IMR-90 (cell line): Measurements from ENCODE around the gene LEPROT. TPM values are rescaled to one million over a fixed set of nuclear protein-coding genes. Genes with fewer than 3 reads are reported as not detected.

Experiments
- ATAC-seq: fragments of 200-7000 bp; cut with Tn5 transposase; 2 replicates; pipeline ENCODE4 v1.9.1; 2020; ENCODE audit warnings: low read depth, mild to moderate bottlenecking, moderate library complexity
- BruUV-seq: library from RNA; stranded (reverse); fragments of 400-500 nt; replicated peaks from 2 replicates; lab custom pipeline; 2021; lab: Mats Ljungman, UMichigan
- CTCF ChIA-PET: fragments of 300-600 bp; formaldehyde crosslinking; extraction: SDS; loops from one replicate; lab custom pipeline; 2021; ENCODE audit warnings: antibody characterized with exemption; lab: Yijun Ruan, JAX
- POLR2A ChIA-PET: fragments of 300-600 bp; sonication (Branson Sonifier 250); formaldehyde crosslinking; loops from one replicate; lab custom pipeline; 2022; ENCODE audit warnings: antibody characterized with exemption; ENCODE audit not compliant: unreplicated experiment; lab: Charles Lee
- DNase-seq: peaks from one replicate; pipeline ENCODE4 v3.0.0; 2013
- H2AFZ ChIP-seq: replicated peaks from 2 replicates; pipeline ENCODE3; 2013; ENCODE audit warnings: low read length, mild to moderate bottlenecking; ENCODE audit not compliant: poor library complexity
- H2AK5ac ChIP-seq: 2 replicates; pipeline ENCODE4 v1.6.1; 2013; ENCODE audit warnings: low read depth, low read length, inconsistent platforms
- H2AK9ac ChIP-seq: replicated peaks from 2 replicates; pipeline ENCODE3; 2013; ENCODE audit warnings: mild to moderate bottlenecking, low read depth, low read length, moderate library complexity; ENCODE audit not compliant: poor library complexity
- H2BK120ac ChIP-seq: 2 replicates; pipeline ENCODE4 v1.6.1; 2013; ENCODE audit warnings: low read depth, low read length, inconsistent platforms
- H2BK15ac ChIP-seq: 3 replicates; pipeline ENCODE4 v1.6.1; 2013; ENCODE audit warnings: low read depth, low read length, inconsistent platforms
- H2BK20ac ChIP-seq: 2 replicates; pipeline ENCODE4 v1.6.1; 2013; ENCODE audit warnings: low read depth, mild to moderate bottlenecking, inconsistent platforms, low read length, moderate library complexity
- H2BK5ac ChIP-seq: 2 replicates; pipeline ENCODE4 v1.6.1; 2013; ENCODE audit warnings: mild to moderate bottlenecking, low read depth, low read length, inconsistent platforms; ENCODE audit not compliant: poor library complexity, severe bottlenecking
- H3K14ac ChIP-seq: replicated peaks from 2 replicates; pipeline ENCODE4 v1.6.1; 2013; ENCODE audit warnings: low read depth, low read length, inconsistent platforms
- H3K18ac ChIP-seq: 2 replicates; pipeline ENCODE4 v1.6.1; 2013; ENCODE audit warnings: low read depth, low read length, control low read depth
- H3K23ac ChIP-seq: 2 replicates; pipeline ENCODE4 v1.6.1; 2013; ENCODE audit warnings: low read depth, low read length, inconsistent platforms
- H3K27ac ChIP-seq: 2 replicates; pipeline ENCODE4 v1.5.1; 2013; ENCODE audit warnings: mild to moderate bottlenecking, control low read depth, low read length; ENCODE audit not compliant: insufficient read depth
- H3K27me3 ChIP-seq: 2 replicates; pipeline ENCODE4 v1.6.1; 2013; ENCODE audit warnings: low read length; ENCODE audit not compliant: control insufficient read depth, insufficient read depth
- H3K36me3 ChIP-seq: 2 replicates; pipeline ENCODE4 v1.6.1; 2013; ENCODE audit warnings: low read length, mixed read lengths; ENCODE audit not compliant: control insufficient read depth, insufficient read depth
- H3K4ac ChIP-seq: 2 replicates; pipeline ENCODE4 v1.6.1; 2013; ENCODE audit warnings: low read depth, low read length, inconsistent platforms
- H3K4me1 ChIP-seq: 2 replicates; pipeline ENCODE4 v1.6.1; 2013; ENCODE audit warnings: low read length, mixed read lengths; ENCODE audit not compliant: control insufficient read depth, insufficient read depth
- H3K4me2 ChIP-seq: 2 replicates; pipeline ENCODE4 v1.6.1; 2013; ENCODE audit warnings: low read depth, mild to moderate bottlenecking, control low read depth, low read length, moderate library complexity
- H3K4me3 ChIP-seq: 2 replicates; pipeline ENCODE4 v1.5.1; 2013; ENCODE audit warnings: low read depth, mild to moderate bottlenecking, control low read depth, low read length, moderate library complexity; ENCODE audit not compliant: insufficient read depth
- H3K56ac ChIP-seq: 2 replicates; pipeline ENCODE4 v1.6.1; 2013; ENCODE audit warnings: low read length, inconsistent platforms; ENCODE audit not compliant: insufficient read depth; ENCODE audit errors: extremely low read depth
- H3K79me1 ChIP-seq, 2 experiments: 2 replicates each; pipeline ENCODE4 v1.6.1; 2013; ENCODE audit warnings: low read length in 2 of 2, inconsistent platforms in 1 of 2, low read depth in 1 of 2
- H3K9ac ChIP-seq: 2 replicates; pipeline ENCODE4 v1.6.1; 2013; ENCODE audit warnings: low read depth, low read length, control low read depth
- H3K9me1 ChIP-seq: 2 replicates; pipeline ENCODE4 v1.6.1; 2013; ENCODE audit warnings: low read length, inconsistent platforms; ENCODE audit not compliant: insufficient read depth
- H3K9me3 ChIP-seq: 2 replicates; pipeline ENCODE4 v1.6.1; 2013; ENCODE audit warnings: low read length; ENCODE audit not compliant: control insufficient read depth, insufficient read depth
- H4K20me1 ChIP-seq: 2 replicates; pipeline ENCODE4 v1.6.1; 2013; ENCODE audit warnings: low read length, inconsistent platforms; ENCODE audit not compliant: insufficient read depth
- H4K5ac ChIP-seq: 2 replicates; pipeline ENCODE4 v1.6.1; 2013; ENCODE audit warnings: mild to moderate bottlenecking, low read depth, low read length, control low read depth
- H4K8ac ChIP-seq, 2 experiments: 2 replicates each; pipeline ENCODE4 v1.6.1; 2013; ENCODE audit warnings: low read depth in 2 of 2, low read length in 2 of 2, control low read depth in 1 of 2, inconsistent platforms in 1 of 2
- H4K91ac ChIP-seq: 2 replicates; pipeline ENCODE4 v1.6.1; 2013; ENCODE audit warnings: low read depth, low read length, inconsistent platforms; ENCODE audit not compliant: insufficient read depth
- BHLHE40 ChIP-seq: fragments of 150-350 bp; IDR thresholded peaks from 2 replicates; pipeline ENCODE4 v1.6.1; 2016; ENCODE audit warnings: mild to moderate bottlenecking, low read depth, low read length
- CEBPB ChIP-seq: IDR thresholded peaks from 2 replicates; pipeline ENCODE4 v1.6.1; 2012; ENCODE audit warnings: low read depth, low read length, improper control_type of control experiment
- CHD1 ChIP-seq: IDR thresholded peaks from 2 replicates; pipeline ENCODE4 v1.6.1; 2012; ENCODE audit warnings: low read depth, low read length, improper control_type of control experiment
- CTCF ChIP-seq: conservative IDR thresholded peaks from 2 replicates; pipeline ENCODE4 v1.5.1; 2012; ENCODE audit warnings: mild to moderate bottlenecking, low read depth, low read length, improper control_type of control experiment
- ELK1 ChIP-seq: fragments of 150-350 bp; IDR thresholded peaks from 2 replicates; pipeline ENCODE4 v1.6.1; 2016; ENCODE audit warnings: low read depth, mild to moderate bottlenecking, low read length, moderate library complexity, borderline replicate concordance
- FOS ChIP-seq: fragments of 150-350 bp; IDR thresholded peaks from 2 replicates; pipeline ENCODE4 v1.6.1; 2016; ENCODE audit warnings: low read depth, low read length
- MAFK ChIP-seq: IDR thresholded peaks from 2 replicates; pipeline ENCODE4 v1.6.1; 2012; ENCODE audit warnings: low read depth, low read length, improper control_type of control experiment
- MAZ ChIP-seq: IDR thresholded peaks from 2 replicates; pipeline ENCODE4 v1.6.1; 2012; ENCODE audit warnings: low read depth, mild to moderate bottlenecking, low read length, improper control_type of control experiment, moderate library complexity, borderline replicate concordance
- MXI1 ChIP-seq: IDR thresholded peaks from 2 replicates; pipeline ENCODE4 v1.6.1; 2012; ENCODE audit warnings: low read depth, mild to moderate bottlenecking, low read length, moderate library complexity, borderline replicate concordance
- NFE2L2 ChIP-seq: fragments of 150-350 bp; IDR thresholded peaks from 2 replicates; pipeline ENCODE4 v1.6.1; 2016; ENCODE audit warnings: low read depth, mild to moderate bottlenecking, low read length
- POLR2A ChIP-seq: IDR thresholded peaks from 2 replicates; pipeline ENCODE4 v1.6.1; 2012; ENCODE audit warnings: mild to moderate bottlenecking, low read depth, low read length
- RAD21 ChIP-seq: IDR thresholded peaks from 2 replicates; pipeline ENCODE4 v1.6.1; 2012; ENCODE audit warnings: low read length, improper control_type of control experiment
- RCOR1 ChIP-seq: IDR thresholded peaks from 2 replicates; pipeline ENCODE4 v1.6.1; 2012; ENCODE audit warnings: mild to moderate bottlenecking, low read length, improper control_type of control experiment; ENCODE audit not compliant: insufficient replicate concordance
- RFX5 ChIP-seq: IDR thresholded peaks from 2 replicates; pipeline ENCODE4 v1.8.0; 2012; ENCODE audit warnings: low read depth, mild to moderate bottlenecking, low read length, moderate library complexity
- SMC3 ChIP-seq: fragments of 150-350 bp; IDR thresholded peaks from 2 replicates; pipeline ENCODE4 v1.6.1; 2016; ENCODE audit warnings: low read depth, mild to moderate bottlenecking, antibody characterized with exemption, low read length, moderate library complexity
- USF2 ChIP-seq: fragments of 150-350 bp; IDR thresholded peaks from 2 replicates; pipeline ENCODE4 v1.6.1; 2017; ENCODE audit warnings: mild to moderate bottlenecking, antibody characterized with exemption, low read length, low read depth
- WGBS, 2 experiments: methylation state at CpG; one replicate each; pipeline versions ENCODE4 v1.1.5 to v1.1.7; 2013; ENCODE audit warnings: missing lambda C conversion rate in 2 of 2; ENCODE audit not compliant: insufficient read length in 1 of 2; ENCODE audit errors: extremely low coverage in 2 of 2; 5-methylcytosine and 5-hydroxymethylcytosine counted together
- dilution Hi-C: fragments of 300-500 bp; cut with HindIII; formaldehyde crosslinking; loops from one replicate; pipeline ENCODE4 v1.14.3; 2018; ENCODE audit warnings: low sequenced_read_pairs; ENCODE audit not compliant: unreplicated experiment
- in situ Hi-C: fragments of 300-500 bp; cut with MboI; formaldehyde crosslinking; loops from 3 replicates; pipeline ENCODE4 v1.14.3; 2019; ENCODE audit warnings: low sequenced_read_pairs, inconsistent platforms, mixed read lengths
- intact Hi-C: fragments of 100-400 bp; cut with micrococcal nuclease; formaldehyde crosslinking; loops from 2 replicates; pipeline ENCODE4 v1.10.0; 2022
- polyA plus RNA-seq, 3 experiments: library from polyadenylated mRNA; depleted of rRNA; stranded (reverse); fragments of >200 nt; gene quantifications; 2 replicates each; pipeline ENCODE4 v1.2.3, GENCODE V29; 2012; ENCODE audit warnings: low replicate concordance in 1 of 3
- total RNA-seq: library from RNA; depleted of rRNA; stranded (reverse); fragments of >200 nt; gene quantifications from 2 replicates; pipeline ENCODE4 v1.2.3, GENCODE V29; 2012

Gene LEPROT
- total and polyA plus RNA-seq, 2 of the 4 experiments (the other 2 are of a cell fraction) = 21.0 to 40.2 TPM

GRCh38 chr1:65459397-65459768, 38.9 kb downstream of the LEPROT start:
- Histone ChIP-seq H3K14ac (no peak overlapping the region), H3K27me3 (no peaks in the 10 kb centered on the region), H3K18ac (no peak overlapping the region), H3K27ac (no peak overlapping the region), H3K23ac (no peak overlapping the region), H3K36me3 (no peaks in the 10 kb centered on the region), H3K4me1 (no peaks in the 10 kb centered on the region), H2BK120ac (no peak overlapping the region), H3K4ac (no peak overlapping the region), H3K9me3 (no peaks in the 10 kb centered on the region), H4K5ac (no peak overlapping the region), H2AK9ac (no peak overlapping the region), H3K4me3 (no peak overlapping the region), H3K9me1 (no peaks in the 10 kb centered on the region), H3K56ac (no peak overlapping the region), H2AFZ (no peak overlapping the region), H3K4me2 (no peak overlapping the region), H4K20me1 (no peaks in the 10 kb centered on the region), H3K79me1 (no peaks in the 10 kb centered on the region), H4K91ac (no peak overlapping the region), H3K9ac (no peak overlapping the region), H4K8ac (no peak overlapping the region), H2BK15ac (no peak overlapping the region), H2AK5ac (no peak overlapping the region), H2BK20ac (no peak overlapping the region), H2BK5ac (no peak overlapping the region)
- in situ Hi-C loops (no loop called here), intact Hi-C loops (no loop called here), dilution Hi-C loops (no loop called here)
- BruUV-seq = no TSS peak
- CTCF ChIA-PET = interaction anchor here (0.5 to 1.4 kb wide), 6 partner anchors 9 to 1228 kb away, joined by 3 to 11 read pairs (median 4); no protein-coding TSS in a partner anchor
- POLR2A ChIA-PET = no interaction called here
- DNase-seq = peak; percentile 22
- no CpG with 5 or more reads among the region's 1 CpG for WGBS, 2 experiments
- ATAC-seq = no peak; the same call in 1 of the 2 replicates
- TF ChIP-seq CHD1 (no peak), CEBPB (no peak), MXI1 (no peak), RFX5 (no peak), MAZ (no peak), MAFK (no peak), RCOR1 (no peak), USF2 (no peak), ELK1 (no peak), BHLHE40 (no peak), CTCF (peak; percentile 42), POLR2A (no peak), SMC3 (peak; percentile 40; the same call in 1 of the 2 replicates), FOS (no peak), NFE2L2 (no peak), RAD21 (peak; percentile 48)
